AML-193 (cell line): ENCODE measurements around the gene CD248.
"Not testable (repeated sequence)": the region's sequence is repeated elsewhere in the genome, so short reads cannot be mapped to it uniquely, and the experiment has no call there.

Source experiments
- DNase-seq, 2 experiments: peaks; one replicate each; lab custom pipeline; 2025; lab: John Stamatoyannopoulos, UW

Gene CD248

GRCh38 chr11:66276619-66277018 lies 40.2 kb downstream of the CD248 start:
- DNase-seq = not testable (repeated sequence)

GRCh38 chr11:66275984-66276612 lies 40.7 kb downstream of the CD248 start:
- no peak for DNase-seq

- DNase-seq = no peak
Observed at GRCh38 chr11:66275396-66275795, 41.4 kb downstream of the CD248 start.

- no peak for DNase-seq
Observed at GRCh38 chr11:66274219-66274618, 42.6 kb downstream of the CD248 start.

GRCh38 chr11:66272596-66272995 lies 44.2 kb downstream of the CD248 start:
- no peak for DNase-seq

GRCh38 chr11:66271816-66272215 lies 45.0 kb downstream of the CD248 start:
- no peak for DNase-seq

- peak; percentile 50 to 51 for DNase-seq
Observed at GRCh38 chr11:66268952-66269905, 47.6 kb downstream of the CD248 start.

GRCh38 chr11:66268244-66268951 lies 48.4 kb downstream of the CD248 start, which contains the start of gene RAB1B:
TSS of gene RAB1B (plus strand) at chr11:66268639. CDS start at chr11:66268680, 41 bp downstream.
- DNase-seq = peak; percentile 97 to 99

GRCh38 chr11:66267379-66268243 lies 49.2 kb downstream of the CD248 start:
- peak; percentile 51 to 57 for DNase-seq

- DNase-seq = no peak
Observed at GRCh38 chr11:66267039-66267378, 49.8 kb downstream of the CD248 start.

- DNase-seq = no peak
Observed at GRCh38 chr11:66266378-66267038, 50.3 kb downstream of the CD248 start.

GRCh38 chr11:66265531-66266377 lies 51.1 kb downstream of the CD248 start:
- DNase-seq = no peak

GRCh38 chr11:66264914-66265313 lies 51.9 kb downstream of the CD248 start:
- DNase-seq = no peak
